HEK293 (cell line): ENCODE data around the gene OTUD6A.

ENCODE experiments used
- CTCF ChIA-PET: fragments of 350-600 bp; formaldehyde crosslinking; extraction: SDS; loops from one replicate; lab custom pipeline; 2021; ENCODE audit warnings: antibody characterized with exemption; lab: Yijun Ruan, JAX
- POLR2A ChIA-PET: fragments of 300-600 bp; formaldehyde crosslinking; extraction: SDS; loops from one replicate; lab custom pipeline; 2020; ENCODE audit warnings: antibody characterized with exemption, inconsistent platforms; lab: Yijun Ruan, JAX
- H3K27ac ChIP-seq: fragments of 200-500 bp; sonication (Bioruptor generic); 2 replicates; pipeline ENCODE4 v1.5.1; 2014; ENCODE audit warnings: low read depth, low read length, control low read depth, inconsistent platforms; ENCODE audit errors: extremely low read depth
- H3K36me3 ChIP-seq, 2 experiments: fragments of 200-500 bp in 1 of 2; sonication (Bioruptor generic) in 1 of 2; 1 replicate in 1 of 2; 2 replicates in 1 of 2; pipeline ENCODE4 v1.5.1; 2014 to 2017; ENCODE audit warnings: inconsistent platforms in 2 of 2, low read length in 2 of 2; ENCODE audit not compliant: control insufficient read depth in 2 of 2, insufficient read depth in 1 of 2
- H3K4me1 ChIP-seq: fragments of 200-500 bp; sonication (Bioruptor generic); 2 replicates; pipeline ENCODE4 v1.5.1; 2014; ENCODE audit warnings: mild to moderate bottlenecking, low read length, inconsistent platforms; ENCODE audit not compliant: control insufficient read depth, insufficient read depth
- H3K4me3 ChIP-seq: 2 replicates; pipeline ENCODE4 v1.5.1; 2011; ENCODE audit warnings: low read depth, mild to moderate bottlenecking, control low read depth, low read length, moderate library complexity
- H3K9me3 ChIP-seq: fragments of 200-500 bp; sonication (Bioruptor generic); 2 replicates; pipeline ENCODE4 v1.5.1; 2014; ENCODE audit warnings: low read depth, low read length, inconsistent platforms; ENCODE audit not compliant: control insufficient read depth, insufficient read depth
- GLI4 ChIP-seq: fragments of 450-650 bp; formaldehyde crosslinking; IDR thresholded peaks from 2 replicates; pipeline ENCODE4 v1.5.1; 2016; ENCODE audit warnings: missing biosample characterization, missing genetic modification characterization
- SALL2 ChIP-seq: fragments of 450-650 bp; formaldehyde crosslinking; IDR thresholded peaks from 2 replicates; pipeline ENCODE4 v1.5.0; 2017; ENCODE audit warnings: missing biosample characterization, mild to moderate bottlenecking, missing genetic modification characterization, borderline replicate concordance
- SETDB1 ChIP-seq: IDR thresholded peaks from one replicate; pipeline ENCODE4 v1.6.1; 2017; ENCODE audit warnings: mild to moderate bottlenecking, low read length, moderate library complexity, mixed read lengths; ENCODE audit not compliant: insufficient read length
- SP7 ChIP-seq: fragments of 450-650 bp; formaldehyde crosslinking; IDR thresholded peaks from 2 replicates; pipeline ENCODE4 v1.5.1; 2016; ENCODE audit warnings: missing biosample characterization, missing genetic modification characterization
- TCF7L2 ChIP-seq: IDR thresholded peaks from 2 replicates; pipeline ENCODE4 v1.6.1; 2011; ENCODE audit warnings: low read depth, mild to moderate bottlenecking, inconsistent platforms, low read length, moderate library complexity, borderline replicate concordance
- TRIM28 ChIP-seq: IDR thresholded peaks from 2 replicates; pipeline ENCODE4 v1.6.1; 2011; ENCODE audit warnings: low read length, control low read depth, borderline replicate concordance
- WT1 ChIP-seq: fragments of 450-650 bp; formaldehyde crosslinking; IDR thresholded peaks from 2 replicates; pipeline ENCODE4 v1.5.1; 2016; ENCODE audit warnings: missing biosample characterization, missing genetic modification characterization
- ZBTB21 ChIP-seq: fragments of 450-650 bp; formaldehyde crosslinking; IDR thresholded peaks from 2 replicates; pipeline ENCODE4 v1.5.1; 2017; ENCODE audit warnings: missing biosample characterization, missing genetic modification characterization
- ZNF138 ChIP-seq: fragments of 450-650 bp; formaldehyde crosslinking; IDR thresholded peaks from 2 replicates; pipeline ENCODE4 v1.5.1; 2016; ENCODE audit warnings: missing biosample characterization, missing genetic modification characterization, borderline replicate concordance
- ZNF16 ChIP-seq: fragments of 450-650 bp; formaldehyde crosslinking; IDR thresholded peaks from 2 replicates; pipeline ENCODE4 v1.5.1; 2016; ENCODE audit warnings: low read depth, missing biosample characterization, missing genetic modification characterization
- ZNF184 ChIP-seq: fragments of 450-650 bp; IDR thresholded peaks from 2 replicates; pipeline ENCODE4 v1.5.1; 2018; ENCODE audit warnings: missing biosample characterization, mild to moderate bottlenecking, missing genetic modification characterization
- ZNF221 ChIP-seq: fragments of 450-650 bp; formaldehyde crosslinking; IDR thresholded peaks from 2 replicates; pipeline ENCODE4 v1.5.1; 2017; ENCODE audit warnings: missing biosample characterization, missing genetic modification characterization, borderline replicate concordance
- ZNF239 ChIP-seq: fragments of 450-650 bp; formaldehyde crosslinking; IDR thresholded peaks from 2 replicates; pipeline ENCODE4 v1.5.1; 2016; ENCODE audit warnings: missing biosample characterization, missing genetic modification characterization
- ZNF248 ChIP-seq: fragments of 450-650 bp; formaldehyde crosslinking; IDR thresholded peaks from 2 replicates; pipeline ENCODE4 v1.5.1; 2017; ENCODE audit warnings: missing biosample characterization, missing genetic modification characterization
- ZNF274 ChIP-seq, 2 experiments: fragments of 200-500 bp in 1 of 2; fragments of 450-650 bp in 1 of 2; sonication (Bioruptor generic) in 1 of 2; formaldehyde crosslinking in 1 of 2; IDR thresholded peaks; 2 replicates each; pipeline versions ENCODE4 v1.5.1 to v1.6.1; 2014 to 2016; ENCODE audit warnings: borderline replicate concordance in 1 of 2, inconsistent platforms in 1 of 2, low read length in 1 of 2, missing biosample characterization in 1 of 2, missing genetic modification characterization in 1 of 2
- ZNF521 ChIP-seq: fragments of 450-650 bp; formaldehyde crosslinking; IDR thresholded peaks from 2 replicates; pipeline ENCODE4 v1.5.1; 2017; ENCODE audit warnings: missing biosample characterization, mild to moderate bottlenecking, missing genetic modification characterization
- ZNF555 ChIP-seq: fragments of 450-650 bp; formaldehyde crosslinking; conservative IDR thresholded peaks from 2 replicates; pipeline ENCODE4 v1.5.1; 2017; ENCODE audit warnings: missing biosample characterization, mild to moderate bottlenecking, missing genetic modification characterization, inconsistent platforms
- ZNF629 ChIP-seq: fragments of 450-650 bp; formaldehyde crosslinking; IDR thresholded peaks from 2 replicates; pipeline ENCODE4 v1.5.1; 2017; ENCODE audit warnings: missing biosample characterization, missing genetic modification characterization
- ZNF654 ChIP-seq: fragments of 450-650 bp; formaldehyde crosslinking; IDR thresholded peaks from 2 replicates; pipeline ENCODE4 v1.5.1; 2016; ENCODE audit warnings: low read depth, missing biosample characterization, missing genetic modification characterization
- ZNF677 ChIP-seq: fragments of 450-650 bp; IDR thresholded peaks from 2 replicates; pipeline ENCODE4 v1.5.0; 2018; ENCODE audit warnings: missing biosample characterization, mild to moderate bottlenecking, missing genetic modification characterization, moderate library complexity
- TF ChIP-seq, protein P1 (sequence below): fragments of 450-650 bp; formaldehyde crosslinking; IDR thresholded peaks from 2 replicates; pipeline ENCODE4 v1.5.1; 2016; ENCODE audit warnings: missing biosample characterization, missing genetic modification characterization
- TF ChIP-seq, protein P2 (sequence below): fragments of 450-650 bp; formaldehyde crosslinking; IDR thresholded peaks from 2 replicates; pipeline ENCODE4 v1.5.1; 2016; ENCODE audit warnings: missing biosample characterization, missing genetic modification characterization, low read depth

Gene OTUD6A, protein sequence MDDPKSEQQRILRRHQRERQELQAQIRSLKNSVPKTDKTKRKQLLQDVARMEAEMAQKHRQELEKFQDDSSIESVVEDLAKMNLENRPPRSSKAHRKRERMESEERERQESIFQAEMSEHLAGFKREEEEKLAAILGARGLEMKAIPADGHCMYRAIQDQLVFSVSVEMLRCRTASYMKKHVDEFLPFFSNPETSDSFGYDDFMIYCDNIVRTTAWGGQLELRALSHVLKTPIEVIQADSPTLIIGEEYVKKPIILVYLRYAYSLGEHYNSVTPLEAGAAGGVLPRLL

DNA sequence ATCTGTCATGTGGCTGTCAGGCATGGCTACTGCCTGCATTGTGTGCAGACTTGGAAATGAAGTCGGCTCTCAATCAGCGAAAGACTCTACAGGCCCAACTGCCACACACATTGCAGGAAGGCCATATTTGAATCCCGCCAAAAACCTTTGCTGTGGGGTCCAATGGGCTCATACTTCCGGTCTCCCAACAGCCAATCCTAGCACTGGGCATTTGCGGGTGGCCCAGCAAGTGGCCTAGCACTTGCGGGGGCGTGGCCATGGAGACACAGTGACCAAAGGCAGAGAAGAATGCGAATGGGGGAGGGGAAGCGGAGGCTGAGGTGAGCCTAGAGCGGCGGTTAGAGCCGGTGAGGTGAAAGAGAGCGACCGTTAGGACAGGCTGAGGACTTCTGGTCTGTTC, at the start of gene OTUD6A:
TSS of gene OTUD6A (plus strand) at position 382 of the 400 bp plus-strand sequence. CDS start 68 bp downstream, outside the sequence.
- POLR2A ChIA-PET, result no interaction called here
- H3K9me3 ChIP-seq, result no peaks in the 10 kb centered on the region; the same call in 1 of the 2 replicates
- H3K27ac ChIP-seq, result no peak within 1 kb of the TSS
- no peak for TF ChIP-seq TRIM28
- TF ChIP-seq ZNF274 (IDR thresholded peaks at IDR 0.05; ENCODE audit: low read length), result no peak
- TF ChIP-seq ZNF274 (tag by site-specific recombination; IDR thresholded peaks at IDR 0.05; ENCODE audit: borderline replicate concordance), result no peak
- TF ChIP-seq SALL2, result no peak
- no peak for TF ChIP-seq ZNF521 (tag by site-specific recombination)
- TF ChIP-seq, protein P1, sequence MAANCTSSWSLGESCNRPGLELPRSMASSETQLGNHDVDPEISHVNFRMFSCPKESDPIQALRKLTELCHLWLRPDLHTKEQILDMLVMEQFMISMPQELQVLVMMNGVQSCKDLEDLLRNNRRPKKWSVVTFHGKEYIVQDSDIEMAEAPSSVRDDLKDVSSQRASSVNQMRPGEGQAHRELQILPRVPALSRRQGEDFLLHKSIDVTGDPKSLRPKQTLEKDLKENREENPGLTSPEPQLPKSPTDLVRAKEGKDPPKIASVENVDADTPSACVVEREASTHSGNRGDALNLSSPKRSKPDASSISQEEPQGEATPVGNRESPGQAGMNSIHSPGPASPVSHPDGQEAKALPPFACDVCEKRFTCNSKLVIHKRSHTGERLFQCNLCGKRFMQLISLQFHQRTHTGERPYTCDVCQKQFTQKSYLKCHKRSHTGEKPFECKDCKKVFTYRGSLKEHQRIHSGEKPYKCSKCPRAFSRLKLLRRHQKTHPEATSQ (tag by site-specific recombination), result no peak
- no peak for TF ChIP-seq ZNF239 (tag by site-specific recombination)
- TF ChIP-seq SP7 (tag by site-specific recombination), result no peak
- no peak for TF ChIP-seq ZNF138 (tag by site-specific recombination)
- TF ChIP-seq ZNF16, result no peak
- TF ChIP-seq, protein P2, sequence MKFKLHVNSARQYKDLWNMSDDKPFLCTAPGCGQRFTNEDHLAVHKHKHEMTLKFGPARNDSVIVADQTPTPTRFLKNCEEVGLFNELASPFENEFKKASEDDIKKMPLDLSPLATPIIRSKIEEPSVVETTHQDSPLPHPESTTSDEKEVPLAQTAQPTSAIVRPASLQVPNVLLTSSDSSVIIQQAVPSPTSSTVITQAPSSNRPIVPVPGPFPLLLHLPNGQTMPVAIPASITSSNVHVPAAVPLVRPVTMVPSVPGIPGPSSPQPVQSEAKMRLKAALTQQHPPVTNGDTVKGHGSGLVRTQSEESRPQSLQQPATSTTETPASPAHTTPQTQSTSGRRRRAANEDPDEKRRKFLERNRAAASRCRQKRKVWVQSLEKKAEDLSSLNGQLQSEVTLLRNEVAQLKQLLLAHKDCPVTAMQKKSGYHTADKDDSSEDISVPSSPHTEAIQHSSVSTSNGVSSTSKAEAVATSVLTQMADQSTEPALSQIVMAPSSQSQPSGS (tag by site-specific recombination), result no peak
- TF ChIP-seq GLI4 (tag by site-specific recombination), result no peak
- TF ChIP-seq ZNF221, result no peak
- no peak for TF ChIP-seq ZNF555 (tag by site-specific recombination)
- TF ChIP-seq WT1, result no peak
- TF ChIP-seq ZBTB21 (tag by site-specific recombination), result no peak
- no peak for TF ChIP-seq SETDB1
- TF ChIP-seq, all 188 proteins: peak for 0
- Histone ChIP-seq H3K36me3 (no peaks in the 10 kb centered on the region), H3K4me1 (no peaks in the 10 kb centered on the region), H3K4me3 (no peak within 1 kb of the TSS)
- CTCF ChIA-PET, result no interaction called here

DNA sequence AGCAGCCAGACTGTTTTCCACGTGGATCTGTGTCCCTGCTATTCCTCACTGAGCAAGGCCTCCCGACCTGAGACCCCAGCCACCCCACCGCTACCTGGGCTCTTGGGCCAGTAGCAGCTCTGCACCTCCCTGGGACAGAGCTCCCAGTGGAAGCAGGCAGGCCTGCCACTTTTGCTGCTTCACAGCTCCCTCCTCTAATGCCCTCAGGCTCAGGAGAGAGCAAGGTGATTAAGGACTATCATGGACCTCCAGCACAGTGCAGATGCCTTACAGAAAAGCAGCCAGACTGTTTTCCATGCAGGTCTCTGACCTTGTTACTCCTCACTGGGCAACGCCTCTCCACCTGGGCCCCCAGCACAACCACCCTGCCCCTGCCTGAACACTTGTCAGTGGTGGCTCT, 49.5 kb upstream of the OTUD6A start:
- Histone ChIP-seq H3K27ac (no peak overlapping the region), H3K36me3 (no peaks in the 10 kb centered on the region), H3K4me3 (no peak overlapping the region), H3K9me3 (no peaks in the 10 kb centered on the region; the same call in none of the 2 replicates), H3K4me1 (no peaks in the 10 kb centered on the region)
- CTCF ChIA-PET, result interaction anchor here (1.1 to 8.4 kb wide), 4 partner anchors 17 to 520 kb away, joined by 3 to 46 read pairs (median 5); no protein-coding TSS in a partner anchor
- TF ChIP-seq ZNF248 (tag by site-specific recombination) (no peak), SP7 (tag by site-specific recombination) (no peak), ZNF677 (tag by site-specific recombination) (no peak), ZNF629 (tag by site-specific recombination) (no peak), ZNF654 (no peak), ZNF184 (no peak), SALL2 (no peak), ZNF521 (tag by site-specific recombination) (no peak), TCF7L2 (no peak)
- POLR2A ChIA-PET, result no interaction called here
